Stimulated activated naive CD8-positive, alpha-beta T cell treated with anti-CD3 and anti-CD28 coated beads, Interleukin-15, amount 100 ng/mL, for 72 hours (primary cell): Measurements from ENCODE around the gene KHDC4.
"Not testable (repeated sequence)": the region's sequence is repeated elsewhere in the genome, so short reads cannot be mapped to it uniquely, and the experiment has no call there.

ENCODE experiments used
- ATAC-seq: fragments of 150-1000 bp; cut with Tn5 transposase; 2 replicates; pipeline ENCODE4 v1.10.0; 2021; ENCODE audit warnings: mild to moderate bottlenecking, moderate library complexity
- DNase-seq, 2 donors: peaks; one replicate each; pipeline ENCODE4 v3.0.0; 2021 to 2022
- H3K27ac Mint-ChIP-seq, 2 donors: one replicate each; pipeline ENCODE4 v1.8.0; 2022; ENCODE audit warnings: mild to moderate bottlenecking in 2 of 2, mixed read lengths in 2 of 2, moderate library complexity in 2 of 2
- H3K27me3 Mint-ChIP-seq: one replicate; pipeline ENCODE4 v1.8.0; 2022; ENCODE audit warnings: mixed read lengths
- H3K4me1 Mint-ChIP-seq: one replicate; pipeline ENCODE4 v1.8.0; 2022; ENCODE audit warnings: mild to moderate bottlenecking, mixed read lengths
- H3K4me3 Mint-ChIP-seq, 2 donors: one replicate each; pipeline ENCODE4 v1.8.0; 2022; ENCODE audit warnings: mild to moderate bottlenecking in 2 of 2, mixed read lengths in 2 of 2, moderate library complexity in 1 of 2
- H3K9me3 Mint-ChIP-seq, 2 donors: one replicate each; pipeline ENCODE4 v1.8.0; 2022; ENCODE audit warnings: mixed read lengths in 2 of 2

Gene KHDC4

GRCh38 chr1:155934936-155935590 is 850 bp upstream of the KHDC4 start:
- DNase-seq (no peak), ATAC-seq (no peak)
- peaks cover 51% of the 10 kb centered on the region for H3K4me1 Mint-ChIP-seq
- H3K27ac Mint-ChIP-seq = peak overlapping the region in 1 of 2 donors; percentile 19
- no peaks in the 10 kb centered on the region for H3K27me3 Mint-ChIP-seq
- no peaks in the 10 kb centered on the region for H3K9me3 Mint-ChIP-seq
- no peak overlapping the region for H3K4me3 Mint-ChIP-seq

- DNase-seq (no peak), ATAC-seq (no peak)
- H3K9me3 Mint-ChIP-seq = no peaks in the 10 kb centered on the region
- H3K4me1 Mint-ChIP-seq = peaks cover 49% of the 10 kb centered on the region
- no peak overlapping the region for H3K27ac Mint-ChIP-seq
- H3K4me3 Mint-ChIP-seq = no peak overlapping the region
- H3K27me3 Mint-ChIP-seq = no peaks in the 10 kb centered on the region
Measured at GRCh38 chr1:155933591-155934096, 569 bp downstream of the KHDC4 start.

- Mint-ChIP-seq H3K4me1 (peaks cover 40% of the 10 kb centered on the region), H3K27me3 (no peaks in the 10 kb centered on the region), H3K4me3 (peak overlapping the region in 1 of 2 donors; percentile 37), H3K9me3 (no peaks in the 10 kb centered on the region), H3K27ac (peak overlapping the region in 1 of 2 donors; percentile 54)
- DNase-seq = no peak
- ATAC-seq = no peak
Measured at GRCh38 chr1:155932487-155932886, 1.7 kb downstream of the KHDC4 start.

- H3K27ac Mint-ChIP-seq = no peak overlapping the region
- no peak for DNase-seq
- H3K9me3 Mint-ChIP-seq = no peaks in the 10 kb centered on the region
- peak overlapping the region in 1 of 2 donors; percentile 37 for H3K4me3 Mint-ChIP-seq
- H3K27me3 Mint-ChIP-seq = no peaks in the 10 kb centered on the region
- no peak for ATAC-seq
- H3K4me1 Mint-ChIP-seq = peaks cover 40% of the 10 kb centered on the region
Measured at GRCh38 chr1:155932081-155932480, 2.1 kb downstream of the KHDC4 start.

- Mint-ChIP-seq H3K4me3 (peak overlapping the region in 1 of 2 donors; percentile 84), H3K4me1 (peaks cover 40% of the 10 kb centered on the region), H3K27me3 (no peaks in the 10 kb centered on the region), H3K9me3 (no peaks in the 10 kb centered on the region), H3K27ac (peak overlapping the region; percentile 82 to 88)
- ATAC-seq (no peak), DNase-seq (no peak)
Measured at GRCh38 chr1:155931332-155932038, 2.7 kb downstream of the KHDC4 start.

GRCh38 chr1:155930725-155931124 is 3.5 kb downstream of the KHDC4 start:
- H3K4me3 Mint-ChIP-seq = peak overlapping the region; percentile 37 to 84
- H3K27ac Mint-ChIP-seq, ATAC-seq, DNase-seq, H3K9me3 Mint-ChIP-seq, H3K27me3 Mint-ChIP-seq: not testable (repeated sequence)
- H3K4me1 Mint-ChIP-seq = peaks cover 35% of the 10 kb centered on the region

- peaks cover 35% of the 10 kb centered on the region for H3K4me1 Mint-ChIP-seq
- H3K4me3 Mint-ChIP-seq = no peak overlapping the region
- no peak for ATAC-seq
- no peak overlapping the region for H3K27ac Mint-ChIP-seq
- DNase-seq = no peak
- H3K9me3 Mint-ChIP-seq = no peaks in the 10 kb centered on the region
- H3K27me3 Mint-ChIP-seq = no peaks in the 10 kb centered on the region
Measured at GRCh38 chr1:155929057-155929456, 5.2 kb downstream of the KHDC4 start.

GRCh38 chr1:155925506-155925905 is 8.7 kb downstream of the KHDC4 start:
- H3K27ac Mint-ChIP-seq = peak overlapping the region in 1 of 2 donors; percentile 24
- H3K4me1 Mint-ChIP-seq = peaks cover 13% of the 10 kb centered on the region
- no peaks in the 10 kb centered on the region for H3K27me3 Mint-ChIP-seq
- DNase-seq (no peak), ATAC-seq (no peak)
- H3K9me3 Mint-ChIP-seq = no peaks in the 10 kb centered on the region
- H3K4me3 Mint-ChIP-seq = no peak overlapping the region

GRCh38 chr1:155920717-155921116 is 13.5 kb downstream of the KHDC4 start:
- no peak overlapping the region for H3K27ac Mint-ChIP-seq

GRCh38 chr1:155919801-155920200 is 14.4 kb downstream of the KHDC4 start:
- no peaks in the 10 kb centered on the region for H3K9me3 Mint-ChIP-seq
- DNase-seq (no peak), ATAC-seq (no peak)
- no peaks in the 10 kb centered on the region for H3K4me1 Mint-ChIP-seq
- no peak overlapping the region for H3K27ac Mint-ChIP-seq
- H3K4me3 Mint-ChIP-seq = no peak overlapping the region
- no peaks in the 10 kb centered on the region for H3K27me3 Mint-ChIP-seq

More at GRCh38 chr1:155920717-155921116, 13.5 kb downstream of the KHDC4 start:
- H3K4me1 Mint-ChIP-seq = no peaks in the 10 kb centered on the region
- H3K9me3 Mint-ChIP-seq = no peaks in the 10 kb centered on the region
- no peaks in the 10 kb centered on the region for H3K27me3 Mint-ChIP-seq
- H3K4me3 Mint-ChIP-seq = no peak overlapping the region
- ATAC-seq (no peak), DNase-seq (no peak)

- DNase-seq = no peak
- H3K27ac Mint-ChIP-seq = no peak overlapping the region
- H3K4me3 Mint-ChIP-seq = no peak overlapping the region
- no peaks in the 10 kb centered on the region for H3K4me1 Mint-ChIP-seq
- H3K27me3 Mint-ChIP-seq = no peaks in the 10 kb centered on the region
- no peak for ATAC-seq
- H3K9me3 Mint-ChIP-seq = no peaks in the 10 kb centered on the region
Measured at GRCh38 chr1:155918660-155919059, 15.6 kb downstream of the KHDC4 start.

- Mint-ChIP-seq H3K27me3 (no peaks in the 10 kb centered on the region), H3K4me3 (no peak overlapping the region), H3K4me1 (peaks cover 27% of the 10 kb centered on the region), H3K27ac (peak overlapping the region in 1 of 2 donors; percentile 78), H3K9me3 (no peaks in the 10 kb centered on the region)
- DNase-seq (no peak), ATAC-seq (no peak)
Measured at GRCh38 chr1:155913969-155914757, 20.1 kb downstream of the KHDC4 start.

GRCh38 chr1:155912056-155912536 is 22.1 kb downstream of the KHDC4 start:
- peaks cover 27% of the 10 kb centered on the region for H3K4me1 Mint-ChIP-seq
- H3K27ac Mint-ChIP-seq = peak overlapping the region in 1 of 2 donors; percentile 63
- ATAC-seq (no peak), DNase-seq (no peak)
- H3K27me3 Mint-ChIP-seq = no peaks in the 10 kb centered on the region
- no peaks in the 10 kb centered on the region for H3K9me3 Mint-ChIP-seq
- H3K4me3 Mint-ChIP-seq = peak overlapping the region in 1 of 2 donors; percentile 97

- ATAC-seq = peak; percentile 94
Measured at GRCh38 chr1:155911156-155912055, 22.8 kb downstream of the KHDC4 start, which contains the start of gene RIT1. TSS of gene RIT1 (minus strand) at chr1:155911349. CDS start at chr1:155910761, 588 bp downstream.

More at GRCh38 chr1:155911156-155912055, 22.8 kb downstream of the KHDC4 start, which contains the start of gene RIT1:
- H3K4me3 Mint-ChIP-seq = peak within 1 kb of the TSS; percentile 97
- H3K27ac Mint-ChIP-seq = peak within 1 kb of the TSS; percentile 98 to 99
- H3K9me3 Mint-ChIP-seq = no peaks in the 10 kb centered on the region
- peak; percentile 78 to 84 for DNase-seq
- no peaks in the 10 kb centered on the region for H3K27me3 Mint-ChIP-seq
- peaks cover 27% of the 10 kb centered on the region for H3K4me1 Mint-ChIP-seq
